ENCODE data around the gene UBC. TPM values are rescaled to one million over a fixed set of nuclear protein-coding genes. Genes with fewer than 3 reads are reported as not detected.

The UBC gene
- total RNA-seq, 1 experiment from 2014 or later: 523 TPM

DNA sequence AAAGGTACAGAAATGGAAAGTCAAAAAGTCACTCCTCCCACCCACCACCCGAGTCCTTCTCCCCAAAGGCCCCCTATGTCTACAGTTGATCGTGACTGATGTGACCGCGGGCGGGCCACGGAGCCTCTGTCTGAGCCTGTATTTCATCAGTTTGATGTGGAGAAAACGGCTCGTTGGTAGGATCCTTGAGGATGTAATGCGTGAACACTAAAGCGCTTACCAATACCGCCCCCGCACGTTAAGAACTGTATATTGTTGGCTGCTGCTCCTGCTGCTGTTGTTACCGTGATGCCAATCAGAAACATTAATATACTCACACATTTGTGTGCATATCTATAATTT lies 24.6 kb upstream of the UBC start:
- Histone ChIP-seq H4K8ac (replicated peaks; ENCODE audit: insufficient read length, low read depth, low read length) (no peak overlapping the region), H3K79me1 (ENCODE audit: insufficient read depth, low read depth, low read length, poor library complexity, severe bottlenecking) (no peaks in the 10 kb centered on the region), H2AFZ (ENCODE audit: low read length) (no peak overlapping the region), H3K23me2 (ENCODE audit: insufficient read length, low read depth, low read length, poor library complexity, severe bottlenecking) (peaks cover 10% of the 10 kb centered on the region), H3K4me2 (ENCODE audit: insufficient read depth, insufficient read length, low read length) (peak overlapping the region; percentile 71), H2BK20ac (ENCODE audit: low read depth, low read length, poor library complexity, severe bottlenecking) (no peak overlapping the region), H3K79me2 (ENCODE audit: insufficient read depth, low read length) (no peaks in the 10 kb centered on the region), H4K91ac (ENCODE audit: insufficient read length, low read depth, low read length) (no peak overlapping the region), H3K23ac (ENCODE audit: insufficient read length, low read depth, low read length) (no peak overlapping the region), H2BK15ac (ENCODE audit: low read depth, low read length) (no peak overlapping the region), H2BK5ac (ENCODE audit: insufficient read length, low read length) (no peak overlapping the region), H3K4ac (ENCODE audit: low read depth, low read length) (no peak overlapping the region; the same call in 1 of the 2 replicates), H2BK120ac (ENCODE audit: low read depth, low read length, poor library complexity, severe bottlenecking) (no peak overlapping the region), H2AK5ac (ENCODE audit: insufficient read length, low read length) (no peak overlapping the region), H2BK12ac (ENCODE audit: insufficient read length, low read depth, low read length) (no peak overlapping the region), H3K56ac (ENCODE audit: insufficient read length, low read depth, low read length) (no peak overlapping the region), H3K27ac (ENCODE audit: insufficient read length, low read depth, low read length) (no peak overlapping the region), H3T11ph (ENCODE audit: low read length) (no peak overlapping the region), H3K18ac (ENCODE audit: insufficient read length, low read depth, low read length) (peak overlapping the region; percentile 45), H3K14ac (ENCODE audit: insufficient read depth, low read length) (peak overlapping the region; percentile 68), H3K4me1 (ENCODE audit: insufficient read depth, low read length) (no peaks in the 10 kb centered on the region), H4K5ac (ENCODE audit: insufficient read length, low read depth, low read length) (no peak overlapping the region), H3K27me3 (ENCODE audit: insufficient read depth, low read length) (no peaks in the 10 kb centered on the region), H3K9me3 (ENCODE audit: control insufficient read depth, low read depth, low read length) (no peaks in the 10 kb centered on the region), H4K20me1 (ENCODE audit: control insufficient read depth, insufficient read depth, insufficient read length) (no peaks in the 10 kb centered on the region), H3K9ac (ENCODE audit: extremely low read depth, insufficient read length, low read length) (peak overlapping the region; percentile 44)
- no peaks in the 10 kb centered on the region for H3K9me3 Mint-ChIP-seq
- WGBS (ENCODE audit: extremely low coverage, insufficient read length, low lambda C conversion rate): no CpG with 5 or more reads among the region's 14 CpGs
- H3K27me3 Mint-ChIP-seq (ENCODE audit: low read depth): no peaks in the 10 kb centered on the region
- TF ChIP-seq, protein P1, sequence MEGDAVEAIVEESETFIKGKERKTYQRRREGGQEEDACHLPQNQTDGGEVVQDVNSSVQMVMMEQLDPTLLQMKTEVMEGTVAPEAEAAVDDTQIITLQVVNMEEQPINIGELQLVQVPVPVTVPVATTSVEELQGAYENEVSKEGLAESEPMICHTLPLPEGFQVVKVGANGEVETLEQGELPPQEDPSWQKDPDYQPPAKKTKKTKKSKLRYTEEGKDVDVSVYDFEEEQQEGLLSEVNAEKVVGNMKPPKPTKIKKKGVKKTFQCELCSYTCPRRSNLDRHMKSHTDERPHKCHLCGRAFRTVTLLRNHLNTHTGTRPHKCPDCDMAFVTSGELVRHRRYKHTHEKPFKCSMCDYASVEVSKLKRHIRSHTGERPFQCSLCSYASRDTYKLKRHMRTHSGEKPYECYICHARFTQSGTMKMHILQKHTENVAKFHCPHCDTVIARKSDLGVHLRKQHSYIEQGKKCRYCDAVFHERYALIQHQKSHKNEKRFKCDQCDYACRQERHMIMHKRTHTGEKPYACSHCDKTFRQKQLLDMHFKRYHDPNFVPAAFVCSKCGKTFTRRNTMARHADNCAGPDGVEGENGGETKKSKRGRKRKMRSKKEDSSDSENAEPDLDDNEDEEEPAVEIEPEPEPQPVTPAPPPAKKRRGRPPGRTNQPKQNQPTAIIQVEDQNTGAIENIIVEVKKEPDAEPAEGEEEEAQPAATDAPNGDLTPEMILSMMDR (conservative IDR thresholded peaks at IDR 0.05): peak; percentile 51; the same call in 2 of the 3 replicates
- H3K27ac Mint-ChIP-seq: peak overlapping the region in 1 of 3 experiments; percentile 66; a peak in 1 of 7 replicates
- H3K4me3 Mint-ChIP-seq: no peak overlapping the region
- H3K36me3 Mint-ChIP-seq (ENCODE audit: insufficient read depth in 1 of 3, low read depth in 3 of 3): peaks cover 0 to 10% (median 5%) of the 10 kb centered on the region in 3 experiments; a peak in 5 of 7 replicates
- peak; percentile 71 for DNase-seq
- peaks cover 9 to 11% of the 10 kb centered on the region in 2 experiments; a peak in 3 of 4 replicates for H3K4me1 Mint-ChIP-seq

Measured in H9 (cell line).